NCI-H446 treated with DMSO at 0.1 percent for 48 hours (cell line): ENCODE data around the gene MMP14.
"Not testable (repeated sequence)": the region's sequence is repeated elsewhere in the genome, so short reads cannot be mapped to it uniquely, and the experiment has no call there.

Source experiments
- DNase-seq: peaks from one replicate; lab custom pipeline; 2025; lab: John Stamatoyannopoulos, UW

MMP14 gene

GRCh38 chr14:22842211-22843122 is 6.1 kb downstream of the MMP14 start:
- DNase-seq = no peak

- no peak for DNase-seq
Measured at GRCh38 chr14:22843123-22843925, 6.9 kb downstream of the MMP14 start.

GRCh38 chr14:22844221-22845102 is 8.1 kb downstream of the MMP14 start:
- no peak for DNase-seq

- no peak for DNase-seq
Measured at GRCh38 chr14:22845103-22845394, 8.7 kb downstream of the MMP14 start.

GRCh38 chr14:22845821-22846625 is 9.6 kb downstream of the MMP14 start:
- no peak for DNase-seq

GRCh38 chr14:22846811-22847307 is 10.5 kb downstream of the MMP14 start:
- DNase-seq = no peak

- DNase-seq = no peak
Measured at GRCh38 chr14:22847661-22848341, 11.4 kb downstream of the MMP14 start.

GRCh38 chr14:22848351-22849164 is 12.2 kb downstream of the MMP14 start:
- DNase-seq = peak; percentile 82

GRCh38 chr14:22849212-22849819 is 12.9 kb downstream of the MMP14 start:
- DNase-seq = peak; percentile 52

- DNase-seq = peak; percentile 56
Measured at GRCh38 chr14:22850944-22851764, 14.8 kb downstream of the MMP14 start.

- DNase-seq = not testable (repeated sequence)
Measured at GRCh38 chr14:22852178-22852577, 15.8 kb downstream of the MMP14 start.

GRCh38 chr14:22852599-22852939 is 16.2 kb downstream of the MMP14 start:
- DNase-seq = no peak

- DNase-seq = peak; percentile 50
Measured at GRCh38 chr14:22852940-22853767, 16.8 kb downstream of the MMP14 start.

GRCh38 chr14:22854296-22854695 is 17.9 kb downstream of the MMP14 start:
- DNase-seq = not testable (repeated sequence)

GRCh38 chr14:22854963-22855724 is 18.8 kb downstream of the MMP14 start:
- no peak for DNase-seq

- DNase-seq = no peak
Measured at GRCh38 chr14:22856428-22856827, 20.0 kb downstream of the MMP14 start.

- not testable (repeated sequence) for DNase-seq
Measured at GRCh38 chr14:22860377-22860776, 24.0 kb downstream of the MMP14 start.
